LNCaP clone FGC (cell line): ENCODE results near the gene HINFP.

ENCODE experiments used
- DNase-seq: peaks from one replicate; pipeline ENCODE4 v3.0.0-alpha.2; 2011; ENCODE audit warnings: low read depth
- H3K4me3 ChIP-seq: 2 replicates; pipeline ENCODE4 v1.5.1; 2011; ENCODE audit warnings: mild to moderate bottlenecking, low read depth, low read length, control low read depth
- CTCF ChIP-seq: IDR thresholded peaks from 2 replicates; pipeline ENCODE4 v1.5.1; 2012; ENCODE audit warnings: mild to moderate bottlenecking; ENCODE audit not compliant: control insufficient read depth, insufficient read depth; ENCODE audit errors: extremely low read depth

HINFP gene

DNA sequence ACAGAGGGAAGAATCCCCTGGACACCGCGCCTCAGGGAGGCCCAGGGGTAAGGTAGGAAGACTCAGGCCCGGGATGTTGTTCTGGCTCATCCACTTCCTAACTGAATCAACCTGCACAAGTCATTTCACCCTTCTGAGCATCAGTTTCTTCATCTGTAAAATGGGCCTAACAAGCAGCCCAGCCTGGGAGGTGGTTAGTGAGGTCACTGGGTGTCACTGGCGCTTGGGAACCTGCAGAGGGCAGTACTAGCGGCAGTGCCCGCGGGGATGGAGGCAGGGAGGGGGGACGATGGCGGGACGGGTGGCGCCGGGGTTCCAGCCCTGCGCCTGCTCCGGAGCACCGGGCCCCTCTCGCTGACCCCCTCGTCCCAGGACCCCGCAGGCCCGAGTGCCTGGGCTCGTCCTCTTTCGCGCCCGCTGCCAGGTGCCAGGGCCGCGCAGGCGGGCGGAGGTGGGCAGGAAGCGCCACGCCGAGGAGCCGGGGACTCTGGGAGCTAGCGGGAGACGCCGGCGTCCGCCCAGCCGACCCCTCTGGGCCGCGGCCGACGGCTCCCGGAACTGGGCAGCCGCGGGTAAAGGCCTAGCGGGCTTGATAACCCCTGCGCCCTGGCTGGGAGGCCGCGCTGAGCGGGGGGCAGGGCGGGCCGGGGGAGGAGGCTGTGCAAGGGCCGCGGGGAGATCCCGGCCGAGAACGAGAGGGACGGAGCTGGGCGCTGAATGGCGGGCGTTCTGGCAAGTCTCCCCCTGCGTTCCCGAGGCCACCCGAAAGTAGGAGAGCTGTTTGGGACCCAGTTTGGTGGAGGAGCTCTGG is 47.3 kb downstream of the HINFP start, which contains the start of gene NLRX1:
Gene NLRX1 (plus strand): TSS at position 255 of the 811 bp plus-strand sequence. CDS start 2,679 bp downstream, outside the sequence.
- peak; percentile 98 for TF ChIP-seq CTCF
- peak within 1 kb of the TSS; percentile 78 for H3K4me3 ChIP-seq
- DNase-seq: peak; percentile 44

GRCh38 chr11:119169282-119169719 is 47.9 kb downstream of the HINFP start:
- peak overlapping the region; percentile 78 for H3K4me3 ChIP-seq
- no peak for TF ChIP-seq CTCF
- no peak for DNase-seq

GRCh38 chr11:119172513-119172912 is 51.1 kb downstream of the HINFP start:
- H3K4me3 ChIP-seq: no peak overlapping the region
- TF ChIP-seq CTCF: no peak
- no peak for DNase-seq

DNA sequence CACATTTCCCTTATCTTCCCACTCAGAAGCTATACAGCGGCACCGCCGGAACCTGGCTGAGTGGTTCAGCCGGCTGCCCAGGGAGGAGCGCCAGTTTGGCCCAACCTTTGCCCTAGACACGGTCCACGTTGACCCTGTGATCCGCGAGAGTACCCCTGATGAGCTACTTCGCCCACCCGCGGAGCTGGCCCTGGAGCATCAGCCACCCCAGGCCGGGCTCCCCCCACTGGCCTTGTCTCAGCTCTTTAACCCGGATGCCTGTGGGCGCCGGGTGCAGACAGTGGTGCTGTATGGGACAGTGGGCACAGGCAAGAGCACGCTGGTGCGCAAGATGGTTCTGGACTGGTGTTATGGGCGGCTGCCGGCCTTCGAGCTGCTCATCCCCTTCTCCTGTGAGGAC is 52.1 kb downstream of the HINFP start:
- no peak for DNase-seq
- no peak overlapping the region for H3K4me3 ChIP-seq
- no peak for TF ChIP-seq CTCF

DNA sequence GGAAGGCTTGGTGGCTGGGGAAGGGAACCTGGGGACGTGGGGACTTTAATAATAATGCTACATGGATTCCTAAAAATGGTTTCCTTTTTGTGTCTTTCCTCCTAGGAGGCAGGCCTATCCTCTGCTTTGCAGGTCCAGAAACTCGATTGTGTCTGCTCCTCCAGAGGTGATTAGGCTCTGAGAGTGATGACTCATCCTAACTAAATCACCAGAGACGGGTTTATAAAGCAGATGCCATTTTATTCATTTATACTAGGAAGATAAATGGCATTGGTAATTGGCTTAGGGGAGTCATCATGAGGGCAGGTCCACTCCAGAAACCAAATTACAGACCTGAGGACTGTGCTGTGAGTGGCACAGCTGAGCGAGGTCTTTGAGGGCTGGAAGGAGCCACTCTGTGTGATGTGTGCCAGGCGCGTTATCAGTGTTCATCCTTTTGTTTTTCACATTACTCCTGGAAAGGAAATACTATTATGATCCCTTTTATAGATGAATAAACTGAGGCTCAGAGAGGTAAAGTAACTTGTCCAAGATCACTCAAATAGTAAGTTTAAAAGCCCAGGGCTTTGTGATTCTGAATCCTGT is 54.2 kb downstream of the HINFP start:
- no peak overlapping the region for H3K4me3 ChIP-seq
- no peak for DNase-seq
- no peak for TF ChIP-seq CTCF

DNA sequence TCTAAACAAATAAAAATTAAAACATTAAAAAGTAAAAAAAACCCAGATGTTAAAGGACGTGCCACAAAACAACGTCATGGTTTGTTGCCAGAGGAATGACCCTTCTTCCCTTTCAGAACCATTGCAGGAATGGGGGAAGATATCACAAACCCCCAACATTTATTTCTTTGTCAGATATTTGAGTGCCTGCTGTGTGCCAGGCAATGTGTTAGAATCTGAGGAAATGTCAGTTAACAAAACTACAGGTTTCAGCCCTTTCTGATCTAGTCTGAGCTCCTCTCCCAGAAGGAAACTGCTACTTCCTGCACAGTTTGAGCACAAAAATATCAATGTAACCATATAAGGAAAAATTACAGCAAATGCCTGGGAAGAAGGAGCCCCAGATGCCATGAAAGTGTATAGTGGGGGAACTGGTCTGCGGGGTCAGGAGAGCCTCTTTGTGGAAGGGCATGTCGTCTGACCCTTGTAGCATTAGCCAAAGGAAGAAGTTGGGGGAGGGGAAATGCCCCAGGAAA is 56.8 kb downstream of the HINFP start:
- TF ChIP-seq CTCF: no peak
- no peak for DNase-seq
- H3K4me3 ChIP-seq: no peak overlapping the region
